ENCODE data around the gene MVP.

MVP gene

DNA sequence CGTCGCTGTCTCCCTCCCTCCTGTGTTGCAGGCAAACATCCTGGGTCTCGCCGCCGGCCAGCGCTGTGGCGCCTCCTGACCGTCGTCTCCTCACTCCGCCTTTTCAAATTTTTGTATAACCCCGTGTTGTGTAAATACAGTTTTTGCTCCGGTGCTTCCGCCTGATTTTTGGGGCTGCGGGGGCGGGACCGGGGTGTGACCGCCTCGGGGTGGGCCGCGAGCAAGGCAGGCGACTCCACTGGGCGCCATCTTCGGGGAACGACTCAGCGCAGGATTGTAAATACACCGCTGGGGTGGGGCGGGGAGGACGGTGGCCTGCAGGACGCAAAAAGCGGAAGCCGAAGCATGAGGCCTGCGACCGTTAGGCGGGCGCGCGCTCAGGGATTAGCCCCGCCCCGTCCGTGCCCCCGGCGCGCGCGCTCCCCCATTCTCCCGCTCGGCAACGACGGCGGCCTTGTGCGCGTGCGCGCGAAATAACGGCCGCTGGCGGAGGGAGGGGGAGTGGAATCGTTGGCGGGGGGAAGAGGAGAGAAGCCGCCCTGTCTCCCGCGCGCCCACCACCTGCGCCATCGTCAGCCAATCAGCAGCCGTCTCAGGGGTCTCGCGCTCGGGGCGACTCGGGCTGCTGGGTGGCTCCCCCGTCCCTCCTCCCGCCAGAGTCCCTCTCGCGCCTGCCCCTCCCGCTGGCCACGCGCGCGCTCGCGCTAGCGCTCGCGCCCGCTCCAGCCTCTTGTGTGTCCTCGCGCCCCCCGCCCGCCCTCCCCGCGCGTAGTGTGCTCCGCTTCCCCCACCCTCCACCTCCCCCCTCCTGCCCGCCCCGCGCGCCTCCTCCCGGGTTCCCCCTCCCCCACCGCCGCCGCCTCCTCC, 14.8 kb upstream of the MVP start:
- no peak for DNase-seq (ENCODE audit: extremely low read depth, low read depth)
- TF ChIP-seq, protein P1, sequence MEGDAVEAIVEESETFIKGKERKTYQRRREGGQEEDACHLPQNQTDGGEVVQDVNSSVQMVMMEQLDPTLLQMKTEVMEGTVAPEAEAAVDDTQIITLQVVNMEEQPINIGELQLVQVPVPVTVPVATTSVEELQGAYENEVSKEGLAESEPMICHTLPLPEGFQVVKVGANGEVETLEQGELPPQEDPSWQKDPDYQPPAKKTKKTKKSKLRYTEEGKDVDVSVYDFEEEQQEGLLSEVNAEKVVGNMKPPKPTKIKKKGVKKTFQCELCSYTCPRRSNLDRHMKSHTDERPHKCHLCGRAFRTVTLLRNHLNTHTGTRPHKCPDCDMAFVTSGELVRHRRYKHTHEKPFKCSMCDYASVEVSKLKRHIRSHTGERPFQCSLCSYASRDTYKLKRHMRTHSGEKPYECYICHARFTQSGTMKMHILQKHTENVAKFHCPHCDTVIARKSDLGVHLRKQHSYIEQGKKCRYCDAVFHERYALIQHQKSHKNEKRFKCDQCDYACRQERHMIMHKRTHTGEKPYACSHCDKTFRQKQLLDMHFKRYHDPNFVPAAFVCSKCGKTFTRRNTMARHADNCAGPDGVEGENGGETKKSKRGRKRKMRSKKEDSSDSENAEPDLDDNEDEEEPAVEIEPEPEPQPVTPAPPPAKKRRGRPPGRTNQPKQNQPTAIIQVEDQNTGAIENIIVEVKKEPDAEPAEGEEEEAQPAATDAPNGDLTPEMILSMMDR (IDR thresholded peaks at IDR 0.05; ENCODE audit: low read depth, low read length, missing control alignments), result no peak
- peak overlapping the region; percentile 65 for H3K4me3 ChIP-seq (replicated peaks; ENCODE audit: low read depth, low read length)

DNA sequence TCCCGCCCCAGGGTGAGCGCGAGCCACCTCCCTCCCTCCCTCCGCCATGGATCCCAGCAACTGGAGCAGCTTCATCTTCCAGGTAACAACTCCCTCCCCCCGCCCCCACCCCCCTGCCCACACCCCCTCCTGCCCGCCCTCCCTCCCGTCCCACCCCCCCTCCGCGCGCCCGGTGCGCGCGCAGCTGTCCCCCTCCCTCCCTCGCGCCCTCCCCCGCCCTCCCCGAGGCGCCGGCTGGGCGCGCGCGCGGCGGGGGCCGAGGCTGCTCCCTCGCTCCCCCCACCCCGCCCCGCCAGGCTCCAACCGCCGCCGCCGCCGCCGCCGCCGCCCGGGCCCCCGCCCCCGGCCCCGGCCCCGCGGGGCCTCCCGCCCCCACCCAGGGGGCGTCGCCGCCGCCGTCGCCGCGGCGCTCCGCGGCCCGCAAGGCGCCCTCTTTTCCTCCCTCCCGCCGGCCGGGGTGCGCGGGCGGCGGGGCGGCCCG, 14.1 kb upstream of the MVP start, which contains the start of gene MAZ:
Gene MAZ, plus strand, starts transcription at position 431 of the 481 bp plus-strand sequence. CDS start 173 bp downstream, outside the sequence.
- H3K4me3 ChIP-seq (replicated peaks; ENCODE audit: low read depth, low read length), result peak within 1 kb of the TSS; percentile 74
- no peak for DNase-seq (ENCODE audit: extremely low read depth, low read depth)
- TF ChIP-seq, protein P1 (IDR thresholded peaks at IDR 0.05; ENCODE audit: low read depth, low read length, missing control alignments), result no peak

GRCh38 chr16:29806641-29807425, 13.4 kb upstream of the MVP start:
- no peak for DNase-seq (ENCODE audit: extremely low read depth, low read depth)
- TF ChIP-seq, protein P1 (IDR thresholded peaks at IDR 0.05; ENCODE audit: low read depth, low read length, missing control alignments), result no peak
- H3K4me3 ChIP-seq (replicated peaks; ENCODE audit: low read depth, low read length), result peak overlapping the region; percentile 74

DNA sequence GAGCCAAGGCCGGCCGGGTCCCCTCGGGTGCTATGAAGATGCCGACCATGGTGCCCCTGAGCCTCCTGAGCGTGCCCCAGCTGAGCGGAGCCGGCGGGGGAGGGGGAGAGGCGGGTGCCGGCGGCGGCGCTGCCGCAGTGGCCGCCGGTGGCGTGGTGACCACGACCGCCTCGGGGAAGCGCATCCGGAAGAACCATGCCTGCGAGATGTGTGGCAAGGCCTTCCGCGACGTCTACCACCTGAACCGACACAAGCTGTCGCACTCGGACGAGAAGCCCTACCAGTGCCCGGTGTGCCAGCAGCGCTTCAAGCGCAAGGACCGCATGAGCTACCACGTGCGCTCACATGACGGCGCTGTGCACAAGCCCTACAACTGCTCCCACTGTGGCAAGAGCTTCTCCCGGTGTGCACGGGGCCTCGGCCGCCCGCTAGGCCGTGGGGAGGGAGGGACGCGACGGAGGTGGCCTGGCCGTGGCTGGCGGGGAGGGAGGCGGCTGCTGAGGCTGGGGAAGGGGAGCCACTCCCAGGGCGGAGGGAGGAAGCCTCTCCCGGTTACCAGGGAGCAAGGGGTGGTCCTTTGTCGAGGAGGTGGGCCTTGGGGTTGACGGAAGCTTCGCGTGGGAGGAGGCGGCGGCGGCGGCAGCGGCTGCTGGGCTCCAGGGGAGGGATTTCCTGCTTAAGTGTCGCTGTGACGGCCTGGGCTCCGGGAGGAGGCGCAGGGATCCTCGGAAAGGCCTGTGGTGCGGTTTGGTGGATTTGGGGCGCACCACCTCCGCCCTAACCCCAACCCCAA, 12.6 kb upstream of the MVP start:
- no peak for DNase-seq (ENCODE audit: extremely low read depth, low read depth)
- peak overlapping the region; percentile 74 for H3K4me3 ChIP-seq (replicated peaks; ENCODE audit: low read depth, low read length)
- TF ChIP-seq, protein P1 (IDR thresholded peaks at IDR 0.05; ENCODE audit: low read depth, low read length, missing control alignments), result peak; percentile 33

DNA sequence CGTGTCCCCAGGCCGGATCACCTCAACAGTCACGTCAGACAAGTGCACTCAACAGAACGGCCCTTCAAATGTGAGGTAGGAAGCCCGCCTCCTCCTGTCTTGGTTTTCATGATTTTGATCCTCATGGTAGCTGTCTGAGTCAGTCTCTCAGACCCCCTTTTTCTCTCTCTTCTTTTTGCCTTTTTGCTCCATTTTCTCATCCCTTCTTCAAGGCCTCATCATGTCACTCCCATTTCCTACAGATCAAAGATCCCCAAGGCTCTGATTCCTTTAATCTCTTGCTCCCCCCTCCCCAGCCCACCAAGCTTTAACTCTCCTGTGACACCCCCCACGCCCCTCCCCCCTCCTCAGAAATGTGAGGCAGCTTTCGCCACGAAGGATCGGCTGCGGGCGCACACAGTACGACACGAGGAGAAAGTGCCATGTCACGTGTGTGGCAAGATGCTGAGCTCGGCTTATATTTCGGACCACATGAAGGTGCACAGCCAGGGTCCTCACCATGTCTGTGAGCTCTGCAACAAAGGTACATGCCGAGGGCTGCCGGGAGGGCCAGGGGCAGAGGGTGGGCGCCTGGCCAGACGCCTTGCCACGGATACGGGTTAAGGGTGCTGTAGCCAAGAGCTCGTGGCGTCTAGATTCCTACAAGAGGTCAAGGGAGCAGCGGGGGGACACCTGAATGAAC, 11.9 kb upstream of the MVP start:
- peak overlapping the region; percentile 74 for H3K4me3 ChIP-seq (replicated peaks; ENCODE audit: low read depth, low read length)
- no peak for DNase-seq (ENCODE audit: extremely low read depth, low read depth)
- TF ChIP-seq, protein P1 (IDR thresholded peaks at IDR 0.05; ENCODE audit: low read depth, low read length, missing control alignments), result no peak
